IPS DF 19.7 (cell line): ENCODE results near the gene NPPB.

Experiments
- DNase-seq: peaks from one replicate; pipeline ENCODE4 v3.0.0-alpha.2; 2013; ENCODE audit warnings: low read depth, low spot score

Gene NPPB

DNA sequence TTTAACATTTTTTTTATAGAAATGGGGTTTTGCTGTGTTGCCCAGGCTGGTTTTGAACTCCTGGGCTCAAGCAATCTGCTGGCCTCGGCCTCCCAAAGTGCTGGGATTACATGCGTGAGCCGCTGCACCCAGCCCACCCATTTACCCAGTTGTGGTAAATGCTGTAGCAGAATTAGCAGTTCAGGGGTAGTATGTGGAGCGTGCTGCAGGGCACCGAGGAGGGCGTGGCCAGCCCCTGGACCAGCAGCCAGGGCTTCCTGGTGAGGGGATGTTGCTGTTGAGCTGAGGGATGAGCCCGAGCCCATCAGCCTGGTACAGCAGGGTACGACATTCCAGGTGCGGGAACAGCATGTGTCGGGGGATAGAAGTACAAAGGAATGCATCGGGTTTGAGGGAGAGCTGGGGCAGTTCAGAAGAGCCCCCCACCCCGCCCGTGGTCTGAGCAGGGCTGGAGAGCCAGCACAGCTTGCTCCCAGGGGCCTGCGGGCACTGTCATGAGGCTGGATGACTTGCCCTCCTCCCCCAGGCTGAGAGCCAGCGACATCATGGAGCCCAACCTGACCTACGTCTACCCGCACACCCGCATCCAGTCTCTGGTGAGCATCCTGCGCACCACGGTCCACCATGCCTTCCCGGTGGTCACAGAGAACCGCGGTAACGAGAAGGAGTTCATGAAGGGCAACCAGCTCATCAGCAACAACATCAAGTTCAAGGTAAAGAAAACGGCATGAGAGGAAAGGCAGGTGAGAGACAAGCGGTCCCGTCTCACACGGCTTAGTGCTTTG lies 23.1 kb downstream of the NPPB start:
- DNase-seq = no peak

DNA sequence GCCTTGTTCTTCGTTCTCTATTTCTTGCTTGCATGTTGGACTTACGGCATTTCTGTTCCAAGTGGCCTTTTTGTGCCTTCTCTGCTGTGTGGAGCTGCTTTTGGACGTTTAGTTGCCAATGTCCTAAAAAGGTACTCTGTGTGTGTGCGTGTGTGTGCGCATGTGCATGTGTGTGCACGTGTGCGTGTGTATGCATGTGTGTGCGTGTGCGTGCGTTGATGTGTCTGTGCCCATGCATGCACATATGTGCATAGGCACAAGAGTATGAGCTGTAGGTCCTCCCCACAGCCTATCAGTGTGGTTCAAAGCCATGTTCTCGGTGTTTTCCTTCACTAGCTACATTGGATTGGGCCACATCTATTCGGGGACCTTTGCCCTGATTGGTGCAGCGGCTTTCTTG lies 24.8 kb downstream of the NPPB start:
- DNase-seq = no peak

DNA sequence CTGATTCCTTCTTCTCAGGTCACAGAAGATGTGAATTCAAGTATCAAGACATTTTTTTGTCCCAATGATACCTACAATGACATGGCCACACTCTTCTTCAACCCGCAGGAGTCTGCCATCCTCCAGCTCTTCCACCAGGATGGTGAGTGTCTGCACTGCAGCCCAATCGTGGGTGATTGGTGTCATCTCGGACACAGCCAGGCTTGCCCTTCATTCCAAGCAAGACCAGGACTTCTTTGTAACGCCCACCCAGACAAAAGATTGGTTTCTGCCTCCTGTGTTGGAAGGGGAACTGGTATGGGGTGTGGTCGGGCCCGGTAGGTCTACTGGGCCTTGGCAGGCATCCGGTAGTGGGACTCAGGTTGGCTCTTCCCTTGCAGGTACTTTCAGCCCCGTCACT lies 25.2 kb downstream of the NPPB start:
- DNase-seq = no peak

DNA sequence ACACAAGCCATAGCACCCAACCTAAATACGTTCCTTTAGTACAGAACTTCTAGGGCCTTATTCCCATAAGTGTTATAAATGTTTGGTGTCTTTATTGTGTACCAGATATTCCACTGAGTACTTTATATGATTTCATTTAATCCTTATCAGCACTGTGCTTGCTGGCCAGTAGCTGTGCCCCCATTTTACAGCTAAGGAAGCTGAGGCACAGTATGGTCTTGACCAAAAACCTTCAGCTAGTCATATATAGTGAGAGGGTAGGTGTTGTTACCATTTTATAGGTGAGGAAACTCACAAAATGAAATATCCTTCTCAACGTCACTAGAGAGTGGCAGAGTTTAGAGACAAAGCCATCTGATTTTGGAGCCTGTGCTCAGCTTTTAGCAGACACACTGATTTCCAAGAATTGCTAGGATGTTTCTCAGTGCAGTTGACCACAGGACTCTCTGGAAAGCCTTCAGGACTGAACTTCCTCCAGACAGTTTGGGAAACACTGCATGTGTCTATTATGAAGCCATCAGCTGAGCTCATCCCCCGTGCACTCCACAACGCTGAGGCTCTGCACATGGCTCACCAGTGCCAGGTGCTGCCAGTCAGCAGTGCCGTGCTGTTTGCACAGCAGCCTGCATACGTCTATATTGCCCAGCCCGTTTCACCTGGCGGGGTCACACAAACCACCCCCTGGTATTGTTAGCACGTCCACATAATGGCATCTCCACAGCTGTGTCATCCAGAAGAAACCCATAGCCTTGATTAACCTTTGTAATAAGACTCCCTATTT lies 26.6 kb downstream of the NPPB start:
- DNase-seq = no peak

DNA sequence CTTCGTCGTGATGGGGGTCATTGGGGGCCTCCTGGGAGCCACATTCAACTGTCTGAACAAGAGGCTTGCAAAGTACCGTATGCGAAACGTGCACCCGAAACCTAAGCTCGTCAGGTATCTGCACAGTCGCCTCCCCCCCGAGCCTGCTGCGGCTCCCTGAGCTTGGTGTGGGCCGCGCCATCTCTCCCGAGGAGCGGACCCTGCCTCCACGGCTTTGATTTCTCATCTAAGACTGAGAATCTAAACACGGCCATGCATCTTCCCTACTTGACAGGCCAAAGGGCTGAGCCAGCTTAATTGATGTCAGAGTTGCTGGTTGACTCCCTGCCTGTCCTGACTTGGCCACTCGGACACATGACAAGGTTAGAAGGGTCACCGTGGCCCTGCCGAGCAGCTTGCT lies 30.2 kb downstream of the NPPB start:
- no peak for DNase-seq

DNA sequence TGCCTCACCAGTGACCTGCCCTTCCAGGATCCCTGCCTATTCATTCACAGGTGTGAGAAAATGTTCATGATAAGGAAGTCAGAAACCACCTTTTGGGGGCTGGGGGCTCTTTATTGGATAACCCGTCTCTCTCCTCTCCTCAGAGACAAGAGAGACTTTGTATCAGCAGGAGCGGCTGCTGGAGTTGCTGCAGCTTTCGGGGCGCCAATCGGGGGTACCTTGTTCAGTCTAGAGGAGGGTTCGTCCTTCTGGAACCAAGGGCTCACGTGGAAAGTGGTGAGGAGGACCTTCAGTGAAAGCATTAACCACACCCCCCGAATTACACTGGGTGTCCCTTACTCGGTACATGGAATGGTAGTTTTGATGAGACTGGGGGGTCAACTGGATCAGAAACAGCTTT lies 31.8 kb downstream of the NPPB start:
- no peak for DNase-seq

DNA sequence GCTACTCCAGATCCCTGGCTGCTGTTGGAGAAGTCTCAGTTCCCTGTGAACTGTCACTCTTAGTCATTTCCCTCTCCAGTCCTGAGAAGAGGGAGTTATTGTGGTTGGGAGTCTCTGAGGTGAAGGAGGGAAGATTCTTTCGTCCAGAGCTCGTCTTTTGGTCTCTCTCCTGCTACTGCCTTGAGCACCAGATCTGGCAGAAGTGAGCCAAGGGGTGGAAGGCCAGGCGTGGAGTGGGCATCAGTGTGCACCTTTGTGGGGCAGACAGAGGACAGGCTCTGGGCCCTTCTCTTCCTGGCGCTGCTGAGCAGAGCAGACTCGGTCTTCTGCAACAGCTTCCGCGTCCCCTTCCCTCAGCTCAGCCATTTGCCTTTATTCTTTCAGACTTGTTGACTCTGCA lies 33.6 kb downstream of the NPPB start:
- no peak for DNase-seq

DNA sequence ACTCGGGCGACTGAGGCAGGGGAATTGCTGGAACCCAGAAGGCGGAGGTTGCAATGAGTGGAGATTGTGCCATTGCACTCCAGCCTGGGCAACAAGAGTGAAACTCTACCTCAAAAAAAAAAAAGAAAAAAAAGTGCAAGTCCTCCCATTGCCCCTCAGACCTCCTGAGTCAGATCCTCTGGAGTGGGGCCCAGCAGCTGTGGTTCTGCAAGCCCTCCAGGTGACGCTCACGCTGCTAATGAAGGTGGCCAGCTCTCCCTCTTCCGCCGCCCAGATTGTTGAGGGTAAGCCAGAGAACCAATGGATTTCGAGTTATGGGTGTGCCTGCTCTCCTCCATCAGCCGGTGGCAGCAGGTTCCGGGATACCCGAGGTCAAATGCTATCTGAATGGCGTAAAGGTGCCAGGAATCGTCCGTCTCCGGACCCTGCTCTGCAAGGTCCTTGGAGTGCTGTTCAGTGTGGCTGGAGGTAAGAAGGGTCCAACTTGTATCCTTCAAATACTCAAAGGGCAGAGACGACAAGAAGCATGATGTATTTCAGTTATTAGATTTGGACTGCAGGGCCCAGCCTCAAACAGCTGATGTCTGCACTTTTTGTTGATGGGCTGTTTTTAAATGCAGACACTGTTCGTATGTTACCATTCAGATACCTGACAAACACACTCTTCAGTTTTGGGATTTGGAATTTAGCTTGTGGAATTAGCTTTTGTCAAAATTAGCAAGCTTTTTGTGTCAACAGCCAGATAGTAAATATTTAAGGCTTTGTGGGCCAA lies 35.2 kb downstream of the NPPB start:
- DNase-seq = no peak

DNA sequence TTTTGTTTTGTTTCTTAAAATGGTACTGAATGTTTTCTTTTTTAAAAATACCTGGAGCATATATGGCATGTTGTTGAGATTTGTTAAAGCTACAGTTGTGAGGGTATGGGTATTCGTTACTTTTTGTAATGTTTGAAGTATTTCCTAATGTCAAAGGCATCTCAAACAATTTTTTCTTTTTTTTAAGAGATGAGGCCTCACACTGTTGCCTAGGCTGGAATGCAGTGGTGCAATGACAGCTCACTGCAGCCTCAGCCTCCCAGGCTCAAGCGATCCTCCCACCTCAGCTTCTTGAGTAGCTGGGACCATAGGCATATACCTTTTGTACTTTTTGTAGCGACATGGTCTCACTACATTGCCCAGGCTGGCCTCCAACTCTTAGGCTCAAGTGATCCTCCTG lies 36.7 kb downstream of the NPPB start:
- DNase-seq = no peak

DNA sequence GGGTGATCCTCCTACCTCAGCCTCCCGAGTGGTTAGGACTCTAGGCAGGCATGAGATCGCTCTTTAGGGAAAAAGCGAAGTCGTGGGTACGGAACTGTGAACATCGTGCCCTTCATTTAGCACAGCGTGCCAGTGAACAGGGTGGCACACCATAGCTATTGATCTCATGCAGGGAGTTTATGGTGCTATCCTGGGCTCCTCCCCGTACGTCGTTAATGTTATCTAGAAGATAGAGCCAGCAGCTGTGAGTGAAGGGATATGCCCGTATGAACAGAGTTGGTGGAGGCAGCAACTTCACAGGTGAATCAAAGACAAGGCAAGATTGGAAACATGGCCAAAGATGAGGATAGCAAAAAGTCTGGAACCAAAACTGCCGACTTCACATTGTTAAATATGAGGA lies 41.6 kb downstream of the NPPB start:
- DNase-seq = no peak

DNA sequence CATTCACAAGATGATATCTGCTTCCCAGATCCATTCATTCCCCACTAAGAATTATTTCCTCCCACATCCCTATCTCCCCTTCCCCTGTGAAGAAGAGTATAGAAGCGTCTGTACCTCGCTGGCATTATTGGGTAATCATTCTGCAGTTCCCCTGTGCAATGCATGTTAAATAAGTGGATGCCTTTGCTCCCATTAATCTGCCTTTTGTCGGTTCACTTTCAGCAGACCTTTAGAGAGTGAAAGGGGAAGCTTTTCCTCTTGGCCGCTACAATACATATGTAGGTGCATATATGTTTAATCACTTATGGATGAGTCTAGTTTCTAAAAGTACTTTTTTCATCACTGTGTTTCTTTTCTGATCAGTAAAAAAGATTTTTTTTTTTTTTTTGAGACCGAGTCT lies 45.7 kb downstream of the NPPB start:
- no peak for DNase-seq
